Measurements from ENCODE around the gene COLGALT1.

Gene COLGALT1

GRCh38 chr19:17602217-17602616, 46.8 kb downstream of the COLGALT1 start:
- no peak for DNase-seq

DNA sequence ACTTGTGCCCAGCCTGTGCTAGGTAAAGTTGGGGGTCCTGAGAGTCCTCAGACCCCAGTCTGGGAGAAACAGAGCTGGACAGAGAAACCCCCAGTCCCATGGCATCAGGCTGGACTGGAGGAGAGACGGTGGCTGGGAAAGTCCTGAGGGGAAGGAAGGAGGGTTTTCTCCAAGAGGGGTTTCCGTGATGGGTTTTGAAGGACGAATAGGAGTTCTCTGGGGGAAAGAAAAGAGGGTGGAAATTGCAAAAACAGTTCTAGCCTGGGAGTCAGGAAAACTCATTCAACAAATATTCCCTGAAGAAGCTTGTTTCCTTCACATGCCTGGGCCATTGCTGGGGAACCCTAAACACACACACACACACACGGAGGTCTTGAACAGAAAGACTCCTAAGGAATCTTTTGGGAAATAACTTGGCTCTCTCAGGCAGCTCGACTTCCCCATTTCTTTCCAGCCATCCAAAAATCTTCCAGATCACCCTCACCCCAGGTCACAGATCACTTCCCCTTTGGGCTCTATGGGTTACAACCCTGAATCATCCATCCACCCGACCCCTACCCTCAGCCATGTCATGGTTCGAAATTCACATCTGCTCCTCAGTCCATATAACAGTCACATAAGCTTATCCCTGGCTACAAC, 47.5 kb downstream of the COLGALT1 start:
- no peak for DNase-seq

GRCh38 chr19:17604372-17605025, 49.0 kb downstream of the COLGALT1 start:
- no peak for DNase-seq

DNA sequence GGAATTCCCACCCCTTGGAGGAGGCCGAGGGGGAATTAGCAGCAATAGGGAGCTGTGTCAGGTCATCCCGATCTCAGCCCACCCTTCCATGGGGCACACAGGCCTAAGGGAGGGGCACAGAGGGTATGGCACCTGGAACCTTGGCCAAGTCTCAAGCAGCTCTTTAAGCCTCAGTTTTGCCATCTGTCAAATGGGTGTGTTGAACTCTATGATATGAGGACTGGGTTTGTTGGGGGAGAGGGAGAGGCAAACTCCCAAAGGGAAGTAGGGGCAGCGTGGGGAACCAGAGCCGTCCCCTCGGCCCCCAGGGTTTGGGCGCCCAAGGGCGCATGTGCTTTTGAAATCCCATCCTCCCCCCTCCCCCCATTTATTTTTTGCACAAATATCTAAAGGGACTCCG, 49.7 kb downstream of the COLGALT1 start:
- no peak for DNase-seq

- peak in 1 of 2 donors; percentile 62 for DNase-seq
These were observed 50.5 kb downstream of the COLGALT1 start for GRCh38 chr19:17605761-17606589.

GRCh38 chr19:17606590-17607185, 51.2 kb downstream of the COLGALT1 start:
- no peak for DNase-seq

DNA sequence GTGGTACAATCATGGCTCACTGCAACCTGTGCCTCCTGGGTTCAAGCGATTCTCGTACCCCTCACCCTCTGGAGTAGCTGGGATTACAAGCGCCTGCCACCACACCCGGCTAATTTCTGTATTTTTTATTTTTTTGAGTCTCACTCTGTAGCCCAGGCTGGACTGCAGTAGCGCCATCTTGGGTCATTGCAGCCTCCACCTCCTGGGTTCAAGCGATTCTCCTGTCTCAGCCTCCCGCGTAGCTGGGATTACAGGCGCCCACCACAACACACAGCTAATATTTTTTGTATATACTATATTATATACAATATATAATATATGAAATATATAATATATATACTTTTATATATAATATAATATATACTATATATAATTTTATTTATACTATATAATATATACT, 52.5 kb downstream of the COLGALT1 start:
- no peak for DNase-seq

GRCh38 chr19:17610384-17610783, 54.9 kb downstream of the COLGALT1 start:
- DNase-seq, result no peak

DNA sequence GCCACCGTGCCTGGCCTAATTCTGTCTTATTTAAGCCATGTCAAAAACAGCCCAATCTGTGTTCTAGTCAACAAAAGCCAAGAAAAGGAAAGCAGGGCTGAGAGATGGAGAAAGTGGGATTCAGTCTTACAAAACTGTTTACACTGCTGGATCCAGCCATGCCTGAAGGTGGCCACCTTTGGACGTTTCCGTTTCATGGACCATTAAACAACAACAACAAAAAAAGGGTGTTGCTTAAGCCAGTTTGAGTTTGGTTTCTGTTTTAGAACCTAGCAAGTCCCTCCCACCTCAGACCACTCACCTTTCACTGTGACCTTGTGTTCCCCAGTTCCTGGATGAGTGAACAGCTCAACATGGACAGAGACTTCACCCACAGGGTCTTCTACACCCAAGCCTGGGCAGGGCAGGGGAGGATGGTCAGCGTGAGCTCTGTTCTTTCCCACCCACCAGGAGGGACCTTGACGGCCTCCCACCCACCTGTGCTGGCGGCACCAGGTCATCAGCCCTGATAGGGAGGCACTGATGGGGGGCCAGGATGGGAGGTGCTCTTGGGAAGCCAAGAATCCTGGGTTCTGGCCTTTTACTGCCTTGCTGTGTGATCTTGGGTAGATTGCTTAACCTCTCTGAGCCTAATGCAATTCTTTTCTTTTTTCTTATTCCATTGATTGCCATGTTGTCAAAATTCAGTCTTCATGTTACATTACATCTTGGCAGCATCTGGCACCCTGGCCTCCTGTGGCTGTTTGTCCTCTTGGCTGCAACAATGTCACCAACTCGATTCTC, 56.2 kb downstream of the COLGALT1 start:
- no peak for DNase-seq

DNA sequence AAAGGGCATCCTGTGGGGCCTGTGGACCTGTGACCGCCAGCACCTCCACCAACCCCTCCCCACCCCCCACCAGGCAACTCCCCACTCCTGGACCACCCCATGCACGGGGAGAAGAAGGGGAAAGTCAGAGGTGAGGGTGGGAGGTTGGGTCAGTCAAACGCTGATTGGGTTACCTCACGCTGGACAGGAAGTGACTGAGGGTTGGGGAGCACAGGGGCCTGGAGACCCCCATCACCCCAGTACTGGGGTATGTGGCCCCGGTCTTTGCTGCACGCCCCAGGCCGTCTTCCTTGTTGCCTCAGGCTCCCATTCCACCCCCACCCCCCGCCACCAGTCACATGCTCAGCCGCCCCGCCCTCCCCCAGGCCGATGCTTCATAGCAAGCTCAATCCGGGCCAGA, 59.0 kb downstream of the COLGALT1 start:
- no peak for DNase-seq

GRCh38 chr19:17615889-17616685, 60.6 kb downstream of the COLGALT1 start:
- no peak for DNase-seq

GRCh38 chr19:17616686-17616960, 61.2 kb downstream of the COLGALT1 start:
- no peak for DNase-seq

DNA sequence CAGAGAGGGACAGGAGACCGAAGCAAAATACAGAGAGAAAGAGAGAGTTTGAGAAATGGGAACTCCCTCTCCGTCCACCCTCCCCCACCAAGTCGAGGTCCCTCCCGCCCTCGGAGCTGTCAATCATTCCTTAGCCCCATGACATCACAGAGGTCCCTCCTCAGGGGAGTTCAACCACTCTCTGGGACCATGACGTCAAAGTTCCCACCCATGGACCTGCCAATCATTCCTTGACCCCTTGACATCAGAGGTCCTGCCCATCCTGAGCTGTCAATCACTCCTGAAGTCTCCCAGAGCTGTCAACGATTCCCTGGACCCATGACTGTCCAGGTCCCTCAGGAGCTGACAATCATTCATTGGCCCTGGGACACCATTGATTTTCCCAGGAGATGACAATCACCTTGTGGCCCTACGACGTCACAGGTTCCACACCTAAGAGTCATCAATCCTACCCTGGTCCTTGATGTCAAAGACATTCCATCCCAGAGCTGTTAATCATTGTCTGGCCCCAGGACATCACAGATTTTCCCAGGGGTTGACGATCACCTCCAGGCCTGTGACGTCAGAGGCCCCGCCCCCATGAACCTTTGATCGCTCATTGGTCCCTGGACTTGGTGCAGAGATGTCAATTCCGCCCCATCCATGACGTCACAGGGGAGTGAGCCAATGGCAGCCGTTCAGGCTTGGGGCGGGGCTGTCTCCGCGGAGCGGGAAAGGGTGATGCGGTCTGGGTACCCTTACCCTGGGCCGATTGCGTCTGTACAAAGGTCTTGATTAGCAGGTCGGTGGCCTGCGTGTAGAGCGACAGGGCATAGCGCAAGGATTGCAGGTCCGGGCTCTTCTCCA, 61.7 kb downstream of the COLGALT1 start:
- no peak for DNase-seq

GRCh38 chr19:17617807-17618192, 62.4 kb downstream of the COLGALT1 start:
- DNase-seq, result no peak

DNA sequence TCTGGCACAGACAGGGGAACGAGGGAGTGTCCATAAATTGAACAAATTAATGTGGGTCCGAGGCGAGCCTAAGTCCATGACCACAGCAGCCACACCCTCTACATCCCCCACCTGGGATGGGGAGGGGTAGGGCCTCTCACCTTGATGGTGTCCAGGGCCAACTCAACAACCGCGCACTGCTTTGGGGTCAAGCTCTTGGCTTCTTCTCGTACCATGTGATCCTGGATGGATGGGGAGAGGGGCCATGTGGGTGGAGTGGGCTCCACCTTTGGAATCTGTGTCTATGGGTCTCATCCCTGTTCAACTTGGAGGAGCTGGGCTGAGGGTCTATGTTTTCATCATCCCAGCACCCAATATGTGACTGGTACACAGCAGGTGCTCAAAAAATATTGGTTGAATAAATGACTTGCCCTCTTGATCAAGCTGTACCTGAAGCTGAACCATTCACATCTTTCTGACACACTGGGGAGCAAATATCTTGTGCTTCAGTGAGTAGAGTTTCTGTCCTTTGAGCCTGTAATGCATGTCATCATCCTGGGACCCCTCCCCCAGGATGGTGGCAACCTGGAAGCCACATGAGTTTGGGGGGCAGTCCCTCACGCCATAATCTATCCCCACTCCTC, 62.9 kb downstream of the COLGALT1 start:
- no peak for DNase-seq

- DNase-seq, result no peak
These were observed 63.5 kb downstream of the COLGALT1 start for GRCh38 chr19:17618936-17619335.

- DNase-seq, result no peak
These were observed 65.2 kb downstream of the COLGALT1 start for GRCh38 chr19:17620696-17621095.

DNA sequence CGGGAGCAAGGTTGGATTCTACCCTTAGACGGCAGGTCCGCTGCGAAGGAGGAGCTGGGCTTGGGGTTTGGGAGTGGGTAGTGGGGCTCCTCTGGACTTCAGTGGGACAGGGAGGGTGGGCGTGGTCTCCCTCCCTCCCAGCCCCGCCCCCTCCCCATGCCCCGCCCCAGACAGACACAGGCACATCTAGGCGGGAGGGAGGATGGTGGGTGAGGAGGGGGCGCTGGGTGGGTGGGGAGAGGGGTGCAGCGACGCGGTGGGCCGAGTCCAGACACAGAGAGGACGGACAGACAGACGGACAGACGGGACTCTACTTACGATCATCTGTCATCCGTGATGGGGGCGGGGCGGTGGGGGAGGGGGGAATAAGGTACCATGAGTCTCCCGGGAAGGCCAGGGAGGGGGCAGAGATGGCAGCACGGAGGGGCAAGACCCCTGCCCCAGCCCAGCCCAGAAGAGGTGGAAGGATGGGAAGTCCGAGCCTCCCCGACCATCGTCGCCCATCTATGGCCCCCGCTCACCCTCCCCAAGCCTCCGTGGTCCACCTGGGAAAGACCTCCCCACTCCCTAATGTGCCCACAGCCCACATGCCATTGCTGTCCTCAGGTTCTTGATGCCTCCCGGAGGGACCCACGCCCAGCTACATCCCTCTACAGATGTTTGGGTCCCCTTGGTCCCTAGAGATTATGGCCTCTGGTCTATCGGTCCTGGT, 67.9 kb downstream of the COLGALT1 start:
- no peak for DNase-seq

DNA sequence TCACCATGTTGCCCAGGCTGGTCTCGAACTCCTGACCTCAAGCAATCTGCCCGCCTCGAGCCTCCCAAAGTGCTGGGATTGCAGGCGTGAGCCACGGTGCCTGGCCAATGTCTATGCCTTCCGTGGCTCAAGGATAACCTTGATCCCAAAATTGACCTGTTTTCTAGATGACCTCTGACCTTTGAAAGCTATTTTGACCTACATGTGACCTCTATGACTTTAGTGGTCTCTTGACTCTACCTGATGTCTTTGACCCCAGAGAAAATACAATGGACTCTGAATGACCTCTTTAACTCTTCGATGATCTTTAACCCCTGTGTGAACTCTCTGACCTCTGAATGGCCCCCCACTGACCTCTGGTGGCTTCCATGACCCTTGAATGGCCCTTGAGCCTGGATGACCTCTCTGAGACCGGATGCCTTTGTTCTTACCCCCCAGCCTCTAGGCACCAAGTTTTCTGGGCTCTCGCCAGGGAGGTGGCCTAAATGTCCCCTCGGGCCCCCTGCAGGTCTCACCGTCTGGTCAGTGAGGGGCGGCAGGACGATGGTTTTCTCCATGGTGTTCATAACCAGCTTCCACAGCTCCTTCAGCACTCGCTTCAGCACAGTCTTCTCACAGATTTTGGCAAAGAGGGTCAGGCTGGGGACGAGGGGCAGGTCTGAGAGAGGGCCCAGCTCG, 69.0 kb downstream of the COLGALT1 start:
- DNase-seq, result no peak
